Measurements from ENCODE around the gene ADCY5.

ADCY5 gene

DNA sequence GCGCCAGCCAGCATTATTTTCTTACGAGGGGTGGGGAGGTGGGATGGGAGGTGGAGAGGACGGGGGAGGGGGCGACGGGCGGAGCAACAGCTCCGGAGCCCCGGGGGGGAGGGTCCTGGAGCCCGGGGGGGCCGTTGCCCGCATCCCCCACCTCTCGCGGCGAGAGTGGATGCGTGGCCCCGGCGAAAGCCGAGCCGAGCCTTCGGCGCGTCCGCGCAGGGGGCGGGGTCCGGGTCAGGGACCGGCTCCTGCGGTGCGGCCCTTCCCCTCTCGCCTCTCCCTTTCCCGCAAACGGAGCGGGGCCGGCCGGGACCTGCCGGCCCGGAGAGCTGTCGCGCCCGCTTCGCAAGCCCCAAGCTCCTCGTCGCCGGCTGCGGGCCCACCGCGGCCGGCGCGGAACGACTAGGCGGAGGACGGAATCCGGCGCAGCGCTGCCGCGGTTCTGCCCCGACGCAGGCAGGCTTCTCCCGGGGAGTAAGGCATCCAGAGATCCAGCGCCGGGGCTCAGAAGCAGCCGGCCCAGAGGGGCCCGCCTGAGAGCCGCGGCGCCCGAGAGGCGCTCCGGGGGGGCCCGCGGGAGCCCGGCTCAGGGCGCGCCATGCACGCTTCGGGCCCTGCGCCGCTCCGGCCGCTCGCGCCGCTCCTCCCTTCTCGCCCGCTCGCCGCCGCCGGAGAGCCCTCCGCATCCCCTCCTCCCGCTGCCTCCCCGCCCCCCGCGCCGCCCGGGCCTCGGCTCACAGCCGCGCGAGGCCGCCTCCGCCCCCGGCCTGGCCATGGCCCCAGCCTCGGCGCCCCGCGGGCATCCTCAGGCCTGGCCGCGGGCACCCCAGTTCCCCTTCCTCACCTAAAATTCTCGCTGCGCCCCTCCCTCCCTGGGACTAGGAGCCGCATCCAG, 459 bp upstream of the ADCY5 start:
- TF ChIP-seq, protein P1, sequence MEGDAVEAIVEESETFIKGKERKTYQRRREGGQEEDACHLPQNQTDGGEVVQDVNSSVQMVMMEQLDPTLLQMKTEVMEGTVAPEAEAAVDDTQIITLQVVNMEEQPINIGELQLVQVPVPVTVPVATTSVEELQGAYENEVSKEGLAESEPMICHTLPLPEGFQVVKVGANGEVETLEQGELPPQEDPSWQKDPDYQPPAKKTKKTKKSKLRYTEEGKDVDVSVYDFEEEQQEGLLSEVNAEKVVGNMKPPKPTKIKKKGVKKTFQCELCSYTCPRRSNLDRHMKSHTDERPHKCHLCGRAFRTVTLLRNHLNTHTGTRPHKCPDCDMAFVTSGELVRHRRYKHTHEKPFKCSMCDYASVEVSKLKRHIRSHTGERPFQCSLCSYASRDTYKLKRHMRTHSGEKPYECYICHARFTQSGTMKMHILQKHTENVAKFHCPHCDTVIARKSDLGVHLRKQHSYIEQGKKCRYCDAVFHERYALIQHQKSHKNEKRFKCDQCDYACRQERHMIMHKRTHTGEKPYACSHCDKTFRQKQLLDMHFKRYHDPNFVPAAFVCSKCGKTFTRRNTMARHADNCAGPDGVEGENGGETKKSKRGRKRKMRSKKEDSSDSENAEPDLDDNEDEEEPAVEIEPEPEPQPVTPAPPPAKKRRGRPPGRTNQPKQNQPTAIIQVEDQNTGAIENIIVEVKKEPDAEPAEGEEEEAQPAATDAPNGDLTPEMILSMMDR (conservative IDR thresholded peaks at IDR 0.05; ENCODE audit: control insufficient read depth, insufficient read depth, low read depth, low read length) = no peak
- DNase-seq (ENCODE audit: low read depth) = peak; percentile 4
- H3K4me3 ChIP-seq (ENCODE audit: control insufficient read depth, low read depth, low read length) = peak overlapping the region; percentile 41

DNA sequence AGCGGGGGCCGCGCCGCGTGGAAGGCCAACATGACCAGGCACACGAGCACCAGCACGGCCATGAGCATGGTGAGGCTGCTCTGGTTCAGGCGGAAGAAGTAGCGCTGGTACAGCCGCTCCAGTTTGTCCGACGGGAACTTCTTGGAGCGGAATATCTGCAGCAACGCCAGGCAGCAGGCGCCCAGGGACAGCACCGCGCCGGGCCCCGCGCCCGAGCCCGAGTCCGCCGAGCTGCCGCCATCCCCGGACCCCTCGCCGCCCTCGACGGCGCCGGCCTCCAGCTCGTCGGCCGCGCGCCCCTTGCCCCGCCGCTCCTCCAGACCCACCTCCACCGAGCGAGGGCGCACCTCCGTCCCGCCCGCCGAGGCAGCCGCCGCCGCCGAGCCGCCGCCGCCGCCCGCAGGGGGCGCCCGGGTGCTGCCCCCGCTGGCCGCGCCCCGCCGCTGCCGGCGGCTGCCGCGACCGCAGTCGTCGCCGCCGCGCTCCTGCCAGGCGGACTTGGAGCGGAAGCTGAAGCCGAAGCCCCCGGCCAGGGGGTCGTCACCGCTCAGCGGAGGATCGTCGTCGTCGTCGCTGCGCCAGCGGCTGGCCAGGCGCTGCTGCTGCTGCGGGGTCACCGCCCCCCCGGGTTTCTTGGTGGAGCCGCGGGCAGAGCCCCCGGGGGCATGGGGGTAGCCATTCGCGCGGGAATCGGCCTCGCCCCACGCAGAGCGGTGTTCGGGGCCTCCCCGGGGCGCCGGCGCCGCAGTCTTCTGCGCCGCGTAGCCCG, 957 bp downstream of the ADCY5 start:
- TF ChIP-seq, protein P1 (conservative IDR thresholded peaks at IDR 0.05; ENCODE audit: control insufficient read depth, insufficient read depth, low read depth, low read length) = no peak
- no peak overlapping the region for H3K4me3 ChIP-seq (ENCODE audit: control insufficient read depth, low read depth, low read length)

DNA sequence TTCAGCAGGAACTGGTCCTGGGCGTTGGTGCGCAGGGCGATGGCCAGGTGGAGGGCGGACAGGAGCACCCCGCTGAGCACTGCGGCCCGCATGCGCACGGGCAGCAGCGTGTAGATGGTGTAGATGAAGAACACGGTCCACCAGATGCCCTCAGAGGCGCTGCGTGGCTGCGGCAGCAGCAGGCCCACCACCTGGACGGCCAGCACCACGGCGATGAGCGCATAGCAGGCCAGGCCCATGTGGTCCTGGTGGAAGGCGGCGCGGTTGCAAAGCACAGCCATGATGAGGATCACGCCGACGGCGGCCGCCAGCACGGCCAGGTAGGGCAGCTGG, 1.5 kb downstream of the ADCY5 start:
- no peak for DNase-seq (ENCODE audit: low read depth)
- no peak overlapping the region for H3K4me3 ChIP-seq (ENCODE audit: control insufficient read depth, low read depth, low read length)
- TF ChIP-seq, protein P1 (conservative IDR thresholded peaks at IDR 0.05; ENCODE audit: control insufficient read depth, insufficient read depth, low read depth, low read length) = no peak

More for the DNA sequence above, 957 bp downstream of the ADCY5 start:
- no peak for DNase-seq (ENCODE audit: low read depth)

DNA sequence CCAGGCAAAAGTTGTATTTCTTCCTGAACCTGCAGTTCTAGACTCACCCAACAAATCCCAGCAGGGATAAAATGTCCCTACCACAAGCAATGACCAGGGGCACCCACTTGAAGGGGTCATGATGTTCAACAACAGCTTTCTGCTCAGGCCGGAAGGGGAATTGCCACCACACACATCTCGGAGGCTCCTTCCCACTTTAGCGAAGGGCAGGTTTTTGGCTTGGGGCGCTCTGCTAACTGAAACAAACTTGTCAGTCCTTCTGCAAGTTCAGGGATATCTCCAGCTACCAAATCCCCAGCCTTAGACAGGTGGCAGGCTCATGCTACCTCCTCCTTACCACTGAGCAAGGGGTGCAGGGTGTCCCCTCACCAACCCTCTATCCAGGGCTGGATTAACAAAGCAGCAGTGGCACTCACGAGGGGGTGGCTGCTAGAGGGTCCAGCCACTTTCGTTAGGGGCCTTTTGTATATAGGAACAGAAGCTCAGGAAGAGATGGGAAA, 2.2 kb downstream of the ADCY5 start:
- H3K4me3 ChIP-seq (ENCODE audit: control insufficient read depth, low read depth, low read length) = no peak overlapping the region
- DNase-seq (ENCODE audit: low read depth) = no peak
- TF ChIP-seq, protein P1 (conservative IDR thresholded peaks at IDR 0.05; ENCODE audit: control insufficient read depth, insufficient read depth, low read depth, low read length) = no peak

DNA sequence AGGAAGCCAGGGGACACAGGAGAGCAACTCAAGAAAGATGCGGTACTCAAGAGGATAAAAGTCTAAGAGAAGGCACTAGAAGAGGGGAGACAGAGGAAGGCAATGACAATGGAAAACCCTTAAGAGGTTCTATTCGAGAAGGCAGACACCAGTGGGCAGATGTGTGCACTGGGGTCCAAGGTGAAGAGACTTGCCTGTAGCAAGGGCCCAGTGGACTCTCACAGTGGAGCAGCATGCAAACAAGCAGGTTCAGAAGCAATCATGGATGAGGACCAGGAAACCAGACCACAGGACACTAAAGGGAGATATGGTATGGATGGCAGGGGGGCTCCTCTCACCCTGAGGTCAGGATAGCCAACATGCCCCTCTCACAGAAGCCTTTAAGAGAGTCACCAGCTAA, 2.7 kb downstream of the ADCY5 start:
- TF ChIP-seq, protein P1 (conservative IDR thresholded peaks at IDR 0.05; ENCODE audit: control insufficient read depth, insufficient read depth, low read depth, low read length) = no peak
- no peak for DNase-seq (ENCODE audit: low read depth)
- H3K4me3 ChIP-seq (ENCODE audit: control insufficient read depth, low read depth, low read length) = no peak overlapping the region

DNA sequence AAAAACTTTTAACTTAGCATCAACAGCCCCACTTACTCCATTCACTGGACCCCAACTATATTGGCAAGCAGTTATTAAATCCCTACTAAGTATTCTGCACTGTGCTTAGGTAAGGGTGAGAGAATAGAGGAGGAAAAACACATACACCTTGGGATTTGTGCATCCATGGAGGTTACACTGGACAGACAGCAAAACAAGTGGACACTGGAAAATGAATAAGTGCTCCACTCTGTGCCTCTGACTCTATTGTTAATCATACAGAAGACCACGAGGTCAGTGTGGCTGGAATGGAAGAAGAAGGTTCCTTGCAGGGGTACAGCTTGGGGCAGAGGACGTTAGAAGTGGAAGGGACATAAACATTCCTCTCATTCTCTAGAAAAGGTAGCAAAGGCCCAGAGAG, 3.2 kb downstream of the ADCY5 start:
- no peak overlapping the region for H3K4me3 ChIP-seq (ENCODE audit: control insufficient read depth, low read depth, low read length)
- TF ChIP-seq, protein P1 (conservative IDR thresholded peaks at IDR 0.05; ENCODE audit: control insufficient read depth, insufficient read depth, low read depth, low read length) = no peak
- no peak for DNase-seq (ENCODE audit: low read depth)

All from fibroblast of mammary gland (primary cell).